ENCODE results near the gene PRRC2B.

PRRC2B gene

DNA sequence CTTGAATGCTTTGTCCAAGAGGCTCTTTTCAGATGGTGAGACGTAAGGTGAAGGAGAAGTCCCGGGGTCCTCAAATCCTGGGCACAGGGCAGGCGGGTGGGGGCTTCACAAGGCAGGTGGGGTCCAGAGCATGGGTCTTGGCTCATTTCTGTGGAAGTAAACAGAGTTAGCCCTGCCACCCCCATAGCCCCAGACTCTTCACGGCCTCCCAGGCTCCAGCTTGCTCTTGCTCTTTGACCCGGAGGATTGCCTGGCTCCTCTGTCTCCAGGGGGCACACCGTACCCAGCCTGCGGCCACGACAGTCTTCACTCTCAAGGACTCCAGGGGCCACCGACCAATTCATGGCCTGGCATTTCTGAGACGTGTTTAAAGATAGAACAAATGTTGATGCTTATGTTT lies 80.0 kb downstream of the PRRC2B start:
- DNase-seq, result no peak

DNA sequence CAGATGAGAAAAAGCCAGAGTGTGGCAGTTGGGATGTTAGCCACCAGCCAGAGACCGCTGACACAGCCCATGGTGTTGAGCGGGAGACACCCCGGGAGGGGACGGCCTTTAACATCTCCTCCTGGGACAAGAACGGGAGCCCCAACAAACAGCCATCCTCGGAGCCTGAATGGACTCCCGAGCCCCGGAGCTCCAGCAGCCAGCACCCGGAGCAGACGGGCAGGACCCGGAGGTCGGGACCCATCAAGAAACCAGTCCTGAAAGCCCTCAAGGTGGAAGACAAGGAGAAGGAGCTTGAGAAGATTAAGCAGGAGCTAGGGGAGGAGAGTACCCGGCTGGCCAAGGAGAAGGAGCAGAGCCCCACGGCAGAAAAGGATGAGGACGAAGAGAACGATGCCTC lies 80.8 kb downstream of the PRRC2B start:
- DNase-seq, result no peak

DNA sequence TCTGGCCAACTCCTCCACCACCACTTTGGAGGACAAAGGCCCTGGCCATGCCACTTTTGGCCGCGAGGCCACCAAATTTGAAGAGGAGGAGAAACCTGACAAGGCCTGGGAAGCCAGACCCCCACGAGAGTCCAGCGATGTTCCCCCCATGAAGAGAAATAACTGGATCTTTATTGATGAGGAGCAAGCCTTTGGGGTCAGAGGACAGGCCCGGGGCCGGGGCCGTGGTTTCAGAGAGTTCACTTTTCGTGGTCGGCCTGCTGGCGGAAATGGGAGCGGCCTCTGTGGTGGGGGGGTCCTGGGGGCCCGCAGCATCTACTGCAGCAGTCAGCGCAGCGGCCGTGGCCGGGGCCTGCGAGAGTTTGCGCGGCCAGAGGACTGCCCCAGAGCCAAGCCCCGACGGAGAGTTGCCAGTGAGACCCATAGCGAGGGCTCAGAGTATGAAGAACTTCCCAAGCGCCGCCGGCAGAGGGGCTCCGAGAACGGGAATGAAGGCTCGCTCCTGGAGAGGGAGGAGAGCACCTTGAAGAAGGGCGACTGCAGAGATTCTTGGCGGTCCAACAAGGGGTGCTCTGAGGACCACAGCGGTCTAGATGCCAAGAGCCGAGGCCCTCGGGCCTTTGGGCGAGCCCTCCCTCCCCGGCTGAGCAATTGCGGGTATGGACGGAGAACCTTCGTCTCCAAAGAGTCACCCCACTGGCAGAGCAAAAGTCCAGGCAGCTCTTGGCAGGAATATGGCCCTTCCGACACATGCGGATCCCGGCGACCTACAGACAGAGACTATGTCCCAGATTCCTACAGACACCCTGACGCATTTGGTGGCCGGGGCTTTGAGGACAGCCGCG lies 81.4 kb downstream of the PRRC2B start:
- DNase-seq, result no peak

DNA sequence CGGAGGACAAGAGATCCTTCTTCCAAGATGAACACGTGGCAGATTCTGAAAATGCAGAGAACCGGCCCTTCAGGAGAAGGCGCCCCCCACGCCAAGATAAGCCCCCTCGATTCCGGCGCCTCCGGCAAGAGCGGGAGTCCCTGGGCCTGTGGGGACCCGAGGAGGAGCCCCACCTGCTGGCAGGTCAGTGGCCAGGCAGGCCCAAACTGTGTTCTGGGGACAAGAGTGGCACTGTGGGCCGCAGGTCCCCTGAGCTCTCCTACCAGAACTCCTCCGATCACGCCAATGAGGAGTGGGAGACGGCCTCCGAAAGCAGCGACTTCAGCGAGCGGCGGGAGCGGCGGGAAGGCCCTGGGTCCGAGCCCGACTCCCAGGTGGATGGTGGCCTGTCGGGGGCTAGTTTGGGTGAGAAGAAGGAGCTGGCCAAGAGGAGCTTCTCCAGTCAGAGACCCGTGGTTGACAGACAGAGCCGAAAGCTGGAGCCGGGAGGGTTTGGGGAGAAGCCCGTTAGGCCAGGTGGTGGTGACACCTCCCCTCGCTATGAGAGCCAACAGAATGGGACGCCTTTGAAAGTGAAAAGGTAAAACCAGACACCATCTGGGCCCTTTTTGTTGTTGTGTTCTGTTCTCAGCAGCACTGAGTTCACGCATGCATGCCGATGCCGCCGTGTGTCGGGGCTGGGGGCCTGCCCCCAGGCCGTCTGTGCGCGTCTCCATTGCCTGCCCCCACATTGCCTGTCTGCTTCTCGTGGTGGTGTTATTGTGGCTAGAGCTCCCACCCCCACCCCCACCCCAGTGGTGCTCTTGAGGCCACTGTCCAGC lies 82.3 kb downstream of the PRRC2B start:
- no peak for DNase-seq

DNA sequence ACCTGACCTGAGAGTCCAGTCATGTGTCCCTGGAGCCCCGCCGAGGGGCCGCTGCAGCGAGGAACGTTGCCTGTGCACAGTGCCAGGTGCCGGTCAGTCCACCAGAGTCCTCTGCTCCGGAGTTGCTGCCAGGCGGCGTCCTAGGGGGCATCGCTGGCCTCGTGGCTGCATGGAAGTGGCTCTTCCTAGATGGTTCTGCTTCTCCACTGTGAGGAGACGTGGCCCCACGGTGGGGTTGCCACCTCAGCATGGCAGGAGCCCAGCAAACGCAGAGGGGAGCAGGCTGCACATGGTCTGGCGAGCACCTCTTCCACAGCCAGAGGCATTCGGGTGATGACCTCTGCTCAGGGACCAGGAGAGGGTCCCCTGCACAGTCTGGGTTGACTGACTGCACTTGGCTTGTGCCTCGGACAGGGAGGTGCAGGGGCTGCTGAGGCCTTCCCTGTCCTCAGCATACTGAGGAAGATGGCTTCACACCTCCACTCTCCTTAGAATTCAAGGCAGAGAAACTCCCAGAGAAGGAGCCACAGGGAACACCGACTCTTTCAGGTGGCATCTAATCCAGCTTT lies 83.0 kb downstream of the PRRC2B start:
- no peak for DNase-seq

DNA sequence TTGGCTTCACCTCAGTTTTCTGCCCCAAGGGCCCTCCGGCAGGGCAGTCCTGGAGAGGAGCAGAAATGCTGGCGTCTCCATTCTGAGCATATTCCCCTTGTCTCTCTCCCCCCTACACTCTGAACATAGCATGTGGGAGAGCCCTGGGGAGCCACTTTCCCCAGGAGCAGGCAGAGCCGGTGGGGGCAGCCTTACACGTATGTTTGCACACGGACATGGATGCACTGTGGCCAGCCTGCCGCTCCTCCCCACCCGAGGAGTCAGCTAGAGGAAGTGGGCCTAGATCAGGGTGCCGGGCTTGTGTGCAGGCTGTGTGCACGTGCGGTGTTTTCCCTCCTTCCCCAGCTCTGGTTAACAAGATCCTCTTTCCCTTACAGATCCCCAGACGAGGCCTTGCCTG lies 83.5 kb downstream of the PRRC2B start:
- no peak for DNase-seq

DNA sequence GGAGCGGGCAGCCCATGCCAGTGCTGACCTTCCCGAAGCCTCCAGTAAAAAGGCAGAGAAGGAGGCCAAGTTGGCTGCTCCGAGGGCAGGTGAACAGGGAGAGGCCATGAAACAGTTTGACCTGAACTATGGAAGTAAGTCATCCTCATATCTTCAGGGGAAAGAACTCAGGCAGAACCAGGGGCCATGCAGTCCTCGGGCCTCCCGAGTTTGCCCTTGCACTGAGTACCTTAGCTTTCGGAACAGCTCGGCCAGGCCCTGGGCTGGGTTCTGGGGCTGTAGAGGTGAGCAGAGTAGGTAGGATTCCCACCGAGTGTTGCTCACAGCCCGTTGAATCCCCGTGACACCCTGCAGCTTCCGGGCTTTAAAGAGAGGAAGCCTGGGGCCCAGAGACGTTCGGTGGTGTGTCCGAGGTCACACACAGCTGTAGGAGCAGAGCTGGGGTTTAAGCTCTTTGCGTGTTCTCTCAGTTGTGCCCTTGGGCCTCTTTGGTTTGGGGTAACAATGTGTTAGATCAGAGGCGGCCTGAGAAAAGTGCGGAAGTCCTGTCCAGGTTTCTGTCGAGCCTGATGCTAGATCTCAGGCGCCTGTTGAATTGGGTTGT lies 84.0 kb downstream of the PRRC2B start:
- no peak for DNase-seq

DNA sequence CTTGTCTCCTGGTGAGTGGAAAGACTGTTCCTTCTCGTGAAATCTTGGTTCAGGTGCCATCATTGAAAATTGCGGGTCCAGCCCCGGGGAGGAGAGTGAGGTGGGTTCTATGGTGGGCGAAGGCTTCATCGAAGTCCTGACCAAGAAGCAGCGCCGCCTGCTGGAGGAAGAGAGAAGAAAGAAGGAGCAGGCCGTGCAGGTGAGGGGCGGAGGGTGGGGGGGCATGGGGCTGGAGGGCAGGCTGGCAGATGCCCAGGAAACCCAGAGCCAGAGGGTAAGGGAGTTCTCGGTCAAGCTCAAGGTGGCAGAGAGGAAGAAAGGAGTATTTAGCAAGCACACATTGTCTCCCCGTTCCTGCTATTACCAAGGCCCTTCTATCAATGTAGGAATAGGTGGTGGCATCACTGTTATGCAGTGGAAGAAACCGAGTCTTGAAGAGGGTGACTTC lies 84.6 kb downstream of the PRRC2B start:
- no peak for DNase-seq

DNA sequence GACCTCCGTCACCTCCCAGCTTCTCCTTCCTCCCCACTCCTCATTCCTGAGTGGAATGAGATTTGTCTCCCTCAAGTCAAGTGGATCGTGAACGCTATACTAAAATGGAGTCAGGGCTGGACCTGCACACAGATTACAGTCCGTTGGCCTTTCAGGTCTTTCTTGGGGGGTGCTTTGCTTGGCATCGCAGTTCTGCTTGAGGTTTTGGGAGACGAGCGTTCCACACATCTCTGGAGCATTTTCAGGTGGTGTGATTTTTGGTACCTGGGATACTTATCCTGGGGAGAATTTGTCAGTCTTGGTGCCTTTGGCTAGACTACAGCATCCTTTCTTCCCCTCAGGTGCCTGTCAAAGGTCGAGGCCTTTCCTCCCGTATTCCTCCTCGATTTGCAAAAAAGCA lies 85.0 kb downstream of the PRRC2B start:
- DNase-seq, result no peak

DNA sequence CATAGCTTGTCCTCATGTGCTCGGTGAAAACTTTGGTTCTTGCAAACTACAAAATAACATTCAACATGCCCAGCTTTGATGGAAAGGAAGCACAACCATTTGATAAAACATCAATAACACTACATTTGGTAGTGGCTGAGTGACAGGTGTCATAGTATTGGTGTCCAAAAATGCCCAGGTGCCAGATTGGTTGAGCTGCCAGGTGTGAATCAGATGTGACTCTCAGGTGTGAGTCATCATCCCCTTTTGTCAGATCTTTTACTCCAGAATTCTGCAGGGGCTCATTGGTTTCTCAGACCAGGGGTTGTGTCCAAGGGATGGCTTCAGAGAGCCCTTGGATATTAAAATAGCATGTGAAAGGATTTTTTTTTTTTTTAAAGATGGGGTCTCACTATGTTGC lies 86.4 kb downstream of the PRRC2B start:
- DNase-seq, result no peak

DNA sequence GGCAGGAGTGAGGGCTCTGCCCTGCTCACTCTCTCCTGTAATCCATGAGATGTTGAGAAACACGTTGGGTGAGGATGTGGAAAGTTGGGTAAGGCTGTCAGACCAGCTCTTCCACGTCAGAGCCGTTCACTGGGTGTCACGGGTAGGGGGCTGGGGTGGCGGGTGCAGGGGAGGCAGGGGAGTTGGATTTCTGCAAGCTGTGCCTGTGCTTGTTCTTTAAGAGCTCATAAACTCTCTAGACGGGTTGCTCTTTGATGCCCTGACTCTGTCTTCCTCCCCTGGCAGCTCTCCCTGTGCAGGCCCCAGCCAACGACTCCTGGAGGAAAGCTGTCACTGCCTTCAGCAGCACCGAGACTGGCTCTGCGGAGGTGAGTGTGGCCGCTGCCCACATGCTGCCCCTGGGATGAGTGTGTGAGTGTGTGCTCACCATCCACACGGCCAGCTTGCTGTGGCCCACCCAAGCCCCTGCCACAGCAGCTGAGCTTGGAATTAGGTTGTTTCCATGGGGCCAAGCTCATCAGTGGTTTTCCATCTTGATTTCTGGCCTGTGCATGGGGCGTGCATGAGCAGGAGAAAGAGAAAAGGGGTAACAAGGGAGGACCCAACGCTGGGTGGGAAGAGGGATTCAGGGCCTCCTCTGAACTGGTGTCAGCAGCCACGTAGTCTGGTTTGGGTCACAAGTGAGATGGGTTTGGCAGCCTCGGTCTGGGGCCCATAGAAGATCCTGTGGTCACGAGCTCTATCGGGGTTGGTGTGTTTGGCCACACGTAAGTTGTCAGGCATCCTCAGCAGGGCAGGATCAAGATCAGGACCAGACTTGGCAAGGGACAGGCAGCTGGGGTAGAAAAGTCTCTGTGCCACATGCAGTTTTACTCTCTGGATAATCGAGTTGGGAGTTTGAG lies 87.8 kb downstream of the PRRC2B start:
- peak; percentile 5 for DNase-seq

DNA sequence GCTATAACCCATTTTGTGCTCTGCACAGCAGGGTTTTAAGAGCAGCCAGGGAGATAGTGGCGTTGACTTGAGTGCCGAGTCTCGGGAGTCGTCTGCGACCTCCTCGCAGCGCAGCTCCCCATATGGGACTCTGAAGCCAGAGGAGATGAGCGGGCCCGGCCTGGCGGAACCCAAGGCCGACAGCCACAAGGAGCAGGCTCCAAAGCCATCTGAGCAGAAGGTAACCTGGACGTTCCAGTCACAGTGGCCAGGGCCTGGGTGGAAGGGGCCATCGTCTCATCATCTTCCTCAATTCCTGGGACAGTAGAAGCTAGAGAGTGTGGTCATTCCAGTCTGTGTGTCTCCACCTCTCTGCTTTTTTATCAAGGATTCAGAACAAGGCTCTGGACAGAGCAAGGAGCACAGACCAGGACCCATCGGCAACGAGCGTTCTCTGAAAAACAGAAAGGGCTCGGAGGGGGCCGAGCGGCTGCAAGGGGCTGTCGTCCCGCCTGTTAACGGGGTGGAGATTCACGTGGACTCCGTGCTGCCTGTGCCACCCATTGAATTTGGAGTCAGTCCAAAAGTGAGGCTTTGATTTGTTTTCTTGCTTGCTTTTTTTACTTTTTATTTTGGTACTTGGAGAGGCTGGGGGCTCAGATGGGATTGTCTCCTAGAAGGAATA lies 88.6 kb downstream of the PRRC2B start:
- DNase-seq, result no peak

DNA sequence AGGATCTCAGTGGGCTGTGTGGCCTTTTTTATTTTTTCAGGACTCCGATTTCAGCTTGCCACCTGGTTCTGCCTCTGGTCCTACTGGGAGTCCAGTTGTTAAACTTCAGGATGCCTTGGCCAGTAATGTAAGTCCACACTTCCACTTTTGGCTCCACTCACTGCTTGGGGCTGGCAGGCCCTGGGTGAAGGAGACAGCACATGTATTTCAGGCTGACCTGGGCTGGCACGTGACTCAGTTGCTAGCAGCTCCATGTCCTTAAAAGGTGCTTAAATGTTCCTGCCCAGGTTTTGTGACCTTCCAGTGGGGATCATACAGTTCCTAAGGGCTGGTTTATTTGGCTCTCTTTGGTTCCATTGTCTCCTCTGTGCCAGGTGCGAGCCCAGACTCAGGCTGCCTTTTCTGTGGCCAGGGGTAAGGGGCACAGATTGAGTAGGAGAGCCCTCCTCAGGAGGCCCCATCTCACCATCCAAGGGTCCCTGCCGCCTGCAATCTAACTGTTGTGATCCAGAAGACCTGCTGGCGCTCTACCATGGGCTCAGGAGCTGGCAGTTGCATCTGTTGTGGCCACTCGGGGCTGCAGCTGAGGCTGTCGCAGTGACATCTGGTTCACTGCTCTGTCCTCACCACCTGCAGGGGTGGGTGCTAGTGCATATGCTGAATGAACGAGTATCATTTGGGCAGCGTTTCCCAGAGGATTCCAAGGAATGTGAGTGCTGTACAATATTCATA lies 89.6 kb downstream of the PRRC2B start:
- no peak for DNase-seq

DNA sequence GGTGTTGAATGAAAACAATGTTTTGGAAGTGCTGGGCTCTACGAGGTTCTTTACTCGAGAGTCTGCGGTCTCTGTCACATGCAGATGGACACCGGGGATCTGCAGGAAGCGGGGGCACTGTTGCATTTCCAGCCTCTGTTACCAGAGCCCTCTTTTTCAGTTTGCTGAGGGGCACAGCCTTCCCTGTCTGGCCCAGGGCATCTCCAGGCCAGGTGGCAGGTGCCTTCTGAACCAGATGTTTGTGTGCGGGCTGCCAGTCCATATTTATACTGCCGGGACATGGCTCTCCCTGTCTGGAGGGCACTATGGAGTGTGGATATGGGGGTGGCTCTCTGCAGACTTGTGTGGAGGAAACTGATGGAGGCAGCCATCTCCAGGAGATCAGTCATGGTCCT lies 90.2 kb downstream of the PRRC2B start:
- DNase-seq, result no peak

DNA sequence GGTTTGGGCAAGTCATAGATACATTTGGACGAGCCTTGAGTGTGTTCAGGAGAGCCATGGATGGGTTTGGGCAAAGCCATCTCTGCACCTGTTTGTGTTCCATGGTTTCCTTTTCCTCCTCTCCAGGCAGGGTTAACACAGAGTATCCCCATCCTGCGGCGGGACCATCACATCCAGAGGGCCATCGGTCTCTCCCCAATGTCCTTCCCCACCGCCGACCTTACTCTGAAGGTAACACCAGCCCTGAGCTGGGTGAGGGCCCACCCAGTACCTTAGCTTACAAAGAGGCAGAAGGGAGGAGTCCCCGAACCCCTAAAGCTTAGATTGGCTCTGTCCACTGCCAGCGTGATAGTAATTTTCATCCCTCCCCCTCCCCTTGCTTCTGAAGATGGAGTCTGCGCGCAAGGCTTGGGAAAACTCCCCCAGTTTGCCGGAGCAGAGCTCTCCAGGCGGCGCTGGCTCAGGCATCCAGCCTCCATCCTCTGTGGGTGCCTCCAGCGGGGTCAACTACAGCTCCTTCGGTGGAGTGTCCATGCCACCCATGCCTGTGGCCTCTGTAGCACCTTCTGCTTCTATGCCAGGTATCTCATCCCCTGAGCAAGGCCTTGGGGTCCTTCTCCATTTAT lies 90.8 kb downstream of the PRRC2B start:
- no peak for DNase-seq

DNA sequence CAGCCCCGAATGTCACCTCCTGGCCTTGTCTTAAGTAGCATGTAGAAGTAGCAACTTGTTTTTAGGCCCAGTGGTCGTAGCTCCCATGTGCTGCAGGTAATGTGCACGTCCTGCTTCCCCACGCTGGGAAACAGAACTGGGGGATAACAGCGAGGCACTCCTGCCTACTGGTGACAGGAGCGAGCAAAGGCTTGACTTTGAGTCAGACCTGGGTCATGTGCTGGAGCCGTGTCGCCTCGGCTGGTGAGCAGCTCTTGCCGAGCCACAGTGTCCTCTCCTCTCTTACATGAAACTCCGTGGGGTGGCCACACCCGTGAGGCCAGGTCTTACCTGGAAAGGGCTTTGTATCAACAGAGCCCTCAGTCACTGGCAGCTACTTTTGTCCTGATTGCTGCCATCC lies 91.3 kb downstream of the PRRC2B start:
- DNase-seq, result no peak

DNA sequence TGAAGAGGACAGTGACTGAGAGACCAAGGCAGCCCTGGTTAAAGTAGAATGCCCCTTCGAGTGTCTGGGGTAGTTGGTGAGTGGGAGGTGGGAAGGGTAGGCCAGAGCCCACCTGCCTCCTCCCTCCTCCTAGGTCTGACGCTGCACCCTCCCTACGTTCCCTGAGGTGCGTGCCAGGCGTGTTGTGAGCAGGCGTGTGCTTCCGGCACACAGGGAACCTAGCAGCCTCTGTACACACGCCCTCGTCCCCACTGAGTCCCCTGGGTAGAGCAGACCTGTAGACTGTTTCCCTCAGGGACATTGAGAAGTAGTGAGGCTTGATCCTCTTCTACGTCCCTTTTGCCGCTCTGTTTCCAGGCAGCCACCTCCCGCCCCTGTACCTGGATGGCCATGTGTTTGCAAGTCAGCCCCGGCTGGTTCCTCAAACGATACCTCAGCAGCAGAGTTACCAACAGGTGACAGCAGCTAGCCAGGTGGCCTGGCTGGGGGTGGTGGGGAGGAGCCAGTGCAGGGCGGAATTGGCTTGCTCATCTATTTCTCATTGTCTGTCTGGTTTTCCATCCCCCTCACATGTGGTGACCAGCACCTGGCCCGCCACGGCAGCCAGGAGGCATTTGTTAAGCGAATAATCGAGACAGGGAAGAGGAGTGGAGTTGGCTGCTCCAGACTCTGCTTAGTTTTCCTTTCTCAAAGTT lies 92.0 kb downstream of the PRRC2B start:
- DNase-seq, result no peak

DNA sequence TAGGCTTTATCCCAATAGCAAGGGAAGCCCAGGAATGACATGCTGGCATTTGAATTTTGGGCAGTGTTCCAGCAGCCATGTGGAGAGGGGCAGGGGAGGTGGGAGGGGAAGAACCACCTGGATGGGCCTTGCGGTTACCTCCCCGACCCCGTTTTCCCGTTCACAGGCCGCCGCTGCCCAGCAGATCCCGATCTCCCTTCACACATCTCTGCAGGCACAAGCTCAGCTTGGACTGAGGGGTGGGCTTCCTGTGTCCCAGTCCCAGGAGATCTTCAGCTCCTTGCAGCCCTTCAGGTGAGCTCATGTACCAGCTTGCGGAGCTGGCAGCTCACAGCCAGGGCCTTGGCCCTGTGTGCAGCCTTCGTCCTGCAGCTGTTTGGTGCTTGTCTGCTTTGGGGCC lies 93.1 kb downstream of the PRRC2B start:
- no peak for DNase-seq

DNA sequence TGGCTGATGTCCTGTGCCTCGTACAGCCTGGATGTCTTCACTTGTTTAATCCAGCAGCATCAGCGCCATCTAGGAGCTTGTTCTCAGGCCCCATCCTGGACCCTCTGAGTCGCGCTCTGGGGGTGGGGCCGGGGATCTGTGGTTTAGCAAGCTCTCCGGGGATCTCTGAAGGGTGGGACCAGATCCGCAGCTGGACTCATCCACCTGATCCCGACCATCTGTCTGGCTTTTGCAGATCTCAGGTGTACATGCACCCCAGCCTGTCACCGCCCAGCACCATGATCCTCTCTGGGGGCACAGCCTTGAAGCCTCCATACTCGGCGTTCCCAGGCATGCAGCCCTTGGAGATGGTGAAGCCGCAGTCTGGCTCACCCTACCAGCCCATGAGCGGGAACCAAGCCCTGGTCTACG lies 93.7 kb downstream of the PRRC2B start:
- DNase-seq, result no peak

DNA sequence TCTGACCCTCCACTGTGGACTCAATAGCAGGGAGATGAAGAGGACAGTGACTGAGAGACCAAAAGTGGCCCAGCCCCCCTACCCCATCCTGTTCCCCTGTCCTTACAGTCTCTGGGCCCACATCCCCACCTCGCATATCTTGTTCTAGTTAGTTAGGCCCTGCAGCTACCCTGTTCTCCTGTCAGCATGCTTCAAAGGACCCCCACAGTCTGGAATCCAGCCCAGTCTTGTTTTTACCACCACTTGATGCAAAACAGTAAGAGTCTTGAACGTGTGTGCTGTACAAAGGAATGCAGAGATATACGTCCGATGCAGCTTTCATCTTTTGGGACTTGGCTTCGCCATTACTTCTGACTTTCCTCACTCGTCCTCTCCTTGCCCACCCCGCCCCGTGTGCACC lies 96.6 kb downstream of the PRRC2B start:
- no peak for DNase-seq

Measured in MV-4-11 (cell line).